Suppressor macrophage treated with lipopolysaccharide for 4 hours (primary cell): ENCODE data around the gene DGKD.

Experiments used
- DNase-seq: peaks from one replicate; pipeline ENCODE4 v3.0.0-alpha.2; 2020

The DGKD gene

GRCh38 chr2:233519787-233520611 is 165.7 kb downstream of the DGKD start:
- DNase-seq, result no peak
